C4-2B (cell line): Measurements from ENCODE around the gene BRIP1.

Source experiments
- CTCF ChIP-seq: fragments of 450-650 bp; conservative IDR thresholded peaks from 2 replicates; pipeline ENCODE4 v1.5.1; 2017; ENCODE audit warnings: mild to moderate bottlenecking
- ZFX ChIP-seq: fragments of 450-650 bp; IDR thresholded peaks from 2 replicates; pipeline ENCODE4 v1.6.1; 2017

- TF ChIP-seq CTCF (no peak), ZFX (peak; percentile 79)
Observed at GRCh38 chr17:61862975-61863800, at the start of gene BRIP1.
